NCI-H446 treated with DMSO at 0.1 percent for 48 hours (cell line): ENCODE measurements around the gene DTL.

ENCODE experiments used
- DNase-seq: peaks from one replicate; lab custom pipeline; 2025; lab: John Stamatoyannopoulos, UW

The DTL gene

DNA sequence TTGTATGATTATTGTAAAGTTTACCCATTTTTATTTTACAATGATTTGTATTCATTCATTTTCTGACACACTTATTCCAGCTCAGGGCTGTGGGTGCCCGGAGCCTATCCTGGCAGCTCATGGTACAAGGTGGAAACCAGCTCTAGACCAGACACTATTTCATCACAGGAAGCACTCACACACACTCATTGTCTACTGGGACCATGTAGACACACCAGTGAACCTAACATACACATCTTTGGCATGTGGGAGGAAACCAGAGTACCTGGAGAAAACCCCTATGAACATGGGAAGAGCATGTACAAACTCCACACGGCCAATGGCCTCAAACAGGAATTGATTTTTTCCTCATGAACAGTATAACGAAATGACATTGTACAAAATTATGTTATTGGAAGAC is 2.4 kb downstream of the DTL start:
- DNase-seq, result no peak

DNA sequence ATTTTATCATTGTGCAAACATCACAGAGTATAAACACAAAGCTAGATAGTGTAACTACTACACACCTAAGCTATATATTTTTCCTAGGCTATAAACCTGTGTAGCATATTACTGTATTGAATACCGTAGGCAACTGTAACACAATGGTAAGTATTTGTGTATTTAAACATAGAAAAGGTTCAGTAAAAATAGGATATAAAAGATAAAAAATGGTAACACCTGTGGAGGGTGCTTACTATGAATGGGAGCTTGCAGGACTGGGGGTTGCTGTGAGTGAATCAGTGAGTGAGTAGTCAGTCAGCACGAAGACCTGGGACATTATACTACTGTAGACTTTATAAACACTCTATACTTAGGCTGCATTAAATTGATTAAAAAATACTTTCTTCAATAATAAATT is 4.1 kb downstream of the DTL start:
- no peak for DNase-seq

DNA sequence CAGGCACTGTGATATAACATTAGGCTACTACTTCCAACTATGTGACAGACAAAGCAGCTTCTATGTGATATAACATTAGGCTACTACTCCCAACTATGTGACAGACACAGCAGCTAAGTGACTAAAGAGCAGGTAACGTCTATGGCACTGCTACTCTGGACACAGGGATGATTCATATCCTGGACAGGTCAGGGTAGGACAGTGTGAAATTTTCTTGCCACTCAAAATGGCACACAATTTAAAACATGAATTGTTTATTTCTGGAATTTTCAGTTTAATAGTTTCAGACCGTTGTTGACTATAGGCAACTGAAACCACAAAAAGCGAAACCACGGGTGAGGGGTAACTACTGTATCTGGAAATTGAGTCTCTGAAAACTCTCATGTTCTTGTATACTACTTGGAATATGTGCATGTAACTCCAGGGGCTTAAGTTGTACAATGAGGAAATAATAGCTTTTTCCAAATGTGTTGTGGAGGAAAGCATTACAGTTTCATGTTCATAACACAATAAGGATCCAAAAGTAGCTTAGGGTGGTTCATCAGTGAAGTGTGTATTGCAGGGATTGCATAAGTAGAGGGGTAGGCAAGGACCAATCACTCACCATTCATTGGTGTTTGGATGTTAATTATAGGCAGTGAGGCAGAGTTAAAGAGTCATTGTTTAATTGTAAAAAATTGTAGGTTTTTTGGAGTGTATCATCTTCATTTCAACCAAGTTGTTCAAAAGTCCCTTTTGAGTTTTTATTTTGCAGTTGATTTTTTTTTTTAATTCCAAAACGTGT is 5.3 kb downstream of the DTL start:
- no peak for DNase-seq

DNA sequence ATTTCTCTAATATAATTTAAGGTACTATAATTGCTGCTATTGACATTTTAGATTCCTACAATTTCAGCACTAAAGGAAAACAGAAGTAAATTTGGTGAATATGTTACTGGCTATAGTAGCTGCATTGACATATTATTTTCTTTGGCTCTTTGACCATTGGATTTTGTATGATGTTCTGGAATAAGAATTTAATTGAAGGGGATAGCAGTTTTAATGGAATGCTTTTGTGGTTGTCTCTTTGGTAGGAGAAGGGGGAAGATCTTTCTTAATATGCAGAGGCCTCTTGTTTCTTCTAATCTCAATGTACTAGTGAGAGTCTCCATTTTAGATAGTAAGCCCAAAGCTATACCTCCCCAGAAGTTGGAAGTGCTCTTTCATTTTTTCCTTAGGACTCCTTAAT is 6.9 kb downstream of the DTL start:
- DNase-seq, result no peak

DNA sequence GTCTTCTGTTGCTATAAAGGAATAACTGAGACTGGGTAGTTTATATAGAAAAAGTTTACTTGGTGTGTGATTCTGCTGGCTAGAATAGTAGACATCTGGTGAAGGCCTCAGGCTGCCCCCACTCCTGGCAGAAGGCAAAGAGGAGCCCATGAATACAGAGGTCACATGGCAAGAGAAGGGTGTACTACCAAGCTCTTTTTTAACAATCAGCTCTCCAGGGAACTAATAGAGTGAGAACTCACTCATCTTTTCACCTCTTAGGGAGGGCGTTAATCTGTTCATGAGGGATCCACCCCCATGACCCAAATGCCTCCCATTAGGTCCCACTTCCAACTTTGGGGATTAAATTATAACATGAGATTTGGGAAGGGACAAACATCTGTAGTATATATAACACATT is 9.3 kb downstream of the DTL start:
- no peak for DNase-seq

DNA sequence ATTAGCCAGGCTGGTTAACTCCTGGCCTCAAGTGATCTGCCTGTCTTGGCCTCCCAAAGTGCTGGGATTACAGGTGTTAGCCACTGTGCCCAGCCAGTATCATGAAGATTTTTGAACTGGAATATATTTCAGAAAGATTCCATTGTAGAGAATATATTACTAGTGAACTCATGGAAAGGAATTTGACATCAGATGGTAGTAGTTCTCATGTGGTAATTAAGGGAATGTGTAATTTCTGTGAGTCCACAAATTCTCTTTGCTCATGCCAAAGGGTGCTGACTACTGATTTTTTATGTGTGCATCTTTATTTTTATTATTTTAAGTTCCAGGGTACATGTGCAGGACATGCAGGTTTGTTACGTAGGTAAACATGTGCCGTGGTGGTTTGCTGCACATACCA is 10.4 kb downstream of the DTL start:
- no peak for DNase-seq

DNA sequence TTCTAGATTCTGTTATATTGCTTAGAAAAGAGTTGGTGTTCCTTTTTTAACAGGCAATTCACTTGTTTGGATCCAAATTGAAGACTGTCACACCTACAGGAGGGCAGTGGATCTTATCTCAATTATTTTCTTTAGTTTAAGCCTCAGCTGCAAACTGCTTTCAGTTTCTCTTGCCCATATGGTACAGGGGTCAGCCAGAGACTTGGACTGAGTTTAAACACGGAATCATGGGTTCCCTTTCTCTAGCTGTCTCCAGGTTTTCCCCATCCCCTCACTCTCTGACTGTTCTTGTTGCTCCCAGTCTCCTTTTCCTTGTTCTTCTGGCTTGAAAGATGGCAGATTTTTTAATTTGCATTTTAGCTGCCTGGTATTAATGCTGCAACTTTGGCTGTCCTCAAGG is 18.4 kb downstream of the DTL start:
- no peak for DNase-seq

DNA sequence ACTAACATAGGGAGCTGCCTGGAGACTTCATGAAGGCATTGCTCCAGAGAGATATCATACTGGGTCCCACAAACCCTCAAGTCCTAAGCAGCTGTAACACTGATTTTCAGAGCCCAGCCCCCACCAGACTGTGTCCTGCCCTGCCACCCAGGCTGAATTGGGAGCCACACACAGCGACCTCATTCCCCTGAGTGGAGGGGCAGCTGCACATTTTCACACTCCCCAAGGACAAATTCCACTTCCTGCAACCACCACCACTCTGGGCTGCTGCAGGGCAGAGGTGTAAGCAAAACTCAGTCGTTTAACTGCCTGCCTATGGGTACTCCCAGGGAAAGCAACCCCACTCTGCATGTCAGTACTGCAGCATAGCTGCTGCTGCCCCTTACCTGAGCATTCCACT is 19.8 kb downstream of the DTL start:
- no peak for DNase-seq

DNA sequence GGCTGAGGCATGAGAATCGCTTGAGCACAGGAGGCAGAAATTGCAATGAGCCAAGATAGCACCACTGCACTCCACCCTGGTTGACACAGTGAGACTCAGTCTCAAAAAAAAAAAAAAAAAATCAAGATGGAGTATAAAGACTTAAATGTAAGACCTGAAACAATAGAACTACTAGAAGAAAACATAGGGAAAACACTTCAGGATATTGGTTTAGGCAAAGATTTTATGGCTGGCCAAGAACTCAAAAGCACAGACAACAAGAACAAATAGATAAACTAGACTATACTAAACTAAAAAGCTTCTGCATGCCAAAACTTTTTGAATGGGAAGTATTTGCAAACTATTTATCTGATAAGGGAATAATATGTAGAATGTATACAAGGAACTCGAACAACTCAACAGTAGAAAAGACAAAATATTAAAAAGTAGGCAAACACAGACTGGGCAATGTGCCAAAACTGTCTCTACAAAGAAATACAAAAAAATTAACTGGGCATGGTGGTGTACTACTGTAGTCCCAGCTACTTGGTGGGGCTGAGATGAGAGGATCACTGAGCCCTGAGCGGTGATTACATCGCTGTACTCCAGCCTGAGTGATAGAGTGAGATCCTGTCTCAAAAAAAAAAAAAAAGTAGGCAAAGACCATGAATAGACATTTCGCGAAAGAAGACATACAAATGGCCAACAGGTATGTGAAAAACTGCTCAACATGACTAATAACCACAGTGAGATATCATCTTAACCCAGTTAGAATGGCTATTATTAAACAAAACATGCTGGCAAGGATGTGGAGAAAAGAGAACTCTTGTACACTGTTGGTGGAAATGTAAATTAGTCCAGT is 25.3 kb downstream of the DTL start:
- DNase-seq, result no peak

DNA sequence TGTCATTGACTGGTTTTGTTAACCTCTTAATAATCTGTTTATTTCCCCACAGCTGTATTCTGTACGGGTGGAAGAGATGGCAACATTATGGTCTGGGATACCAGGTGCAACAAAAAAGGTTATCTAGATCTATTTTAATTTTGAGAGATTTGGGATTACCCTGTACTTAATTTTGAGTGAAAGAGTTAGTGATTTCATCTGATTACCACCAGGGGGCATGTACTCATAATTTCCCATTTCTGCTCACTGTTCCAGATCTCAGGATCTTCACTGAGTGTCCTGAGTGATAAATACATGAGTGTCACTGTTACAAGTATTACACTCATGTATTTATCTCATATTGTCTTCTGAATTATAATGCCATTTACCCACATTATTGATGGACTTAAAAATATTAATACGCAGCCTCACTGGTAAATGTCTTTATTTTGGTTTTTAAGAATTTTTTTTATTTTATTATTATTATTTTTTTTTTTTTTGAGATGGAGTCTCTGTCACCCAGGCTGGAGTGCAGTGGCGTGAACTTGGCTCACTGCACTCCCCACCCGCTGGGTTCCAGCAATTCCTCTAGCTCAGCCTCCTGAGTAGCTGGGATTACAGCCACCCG is 27.4 kb downstream of the DTL start:
- peak; percentile 65 for DNase-seq

DNA sequence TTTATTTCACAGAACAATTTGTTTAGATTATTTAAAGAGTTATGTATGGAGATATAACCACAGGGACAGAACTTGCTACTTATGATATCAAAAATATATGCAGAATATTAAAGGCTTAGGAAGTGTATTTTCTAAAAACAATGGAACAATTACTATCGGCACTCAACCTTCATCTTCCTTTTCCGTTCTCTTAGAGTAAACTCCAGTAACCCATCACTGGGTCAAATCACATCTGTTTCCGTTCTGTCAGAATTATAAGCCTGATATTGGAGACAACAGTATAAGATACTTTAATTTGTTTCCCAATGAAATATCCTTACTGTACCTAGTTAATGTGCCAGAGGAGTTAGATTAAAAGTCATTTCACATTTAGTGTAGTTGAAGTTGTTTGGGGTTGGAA is 32.2 kb downstream of the DTL start:
- DNase-seq, result no peak

DNA sequence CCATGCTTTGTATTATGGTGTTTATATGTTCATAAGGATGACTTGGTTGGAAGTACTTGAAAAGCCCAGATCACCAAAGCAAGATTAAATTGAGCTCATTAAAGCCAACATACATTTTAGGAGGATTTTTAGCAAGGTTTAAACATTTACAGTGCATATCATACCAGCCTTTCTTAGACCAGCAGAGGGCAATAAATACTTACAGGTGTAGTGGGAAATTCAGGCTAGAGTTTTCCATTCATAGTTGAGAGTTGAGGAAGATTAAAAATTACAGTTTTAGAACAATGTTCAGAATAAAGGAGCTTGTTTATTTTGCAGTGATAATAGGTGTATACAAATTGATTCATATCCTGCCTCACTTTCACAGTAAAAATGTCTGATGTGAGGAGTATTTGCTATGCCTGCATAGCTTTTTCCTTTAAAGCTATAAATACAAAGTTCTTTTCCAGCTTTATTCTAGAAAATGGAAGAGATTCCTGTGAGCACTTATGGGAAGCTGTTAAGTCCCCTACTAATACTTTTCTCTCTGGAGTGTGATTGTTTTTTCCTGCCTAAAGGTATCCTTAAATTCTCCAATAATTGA is 35.3 kb downstream of the DTL start:
- no peak for DNase-seq

DNA sequence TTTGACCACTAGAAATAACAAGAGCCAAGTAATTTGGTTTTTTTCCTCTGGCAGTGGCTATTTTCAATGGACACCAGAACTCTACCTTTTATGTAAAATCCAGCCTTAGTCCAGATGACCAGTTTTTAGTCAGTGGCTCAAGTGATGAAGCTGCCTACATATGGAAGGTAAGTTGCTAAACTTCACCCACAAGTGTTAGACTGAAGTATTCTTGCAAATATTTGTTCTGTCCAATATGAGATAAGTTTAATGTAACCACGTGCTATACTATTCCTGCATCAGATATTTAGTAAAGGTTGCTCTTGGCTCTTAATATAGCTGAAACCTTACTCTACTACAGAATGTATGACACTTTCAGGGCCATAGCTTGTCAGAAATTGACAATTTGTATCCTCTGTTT is 36.5 kb downstream of the DTL start:
- DNase-seq, result no peak

DNA sequence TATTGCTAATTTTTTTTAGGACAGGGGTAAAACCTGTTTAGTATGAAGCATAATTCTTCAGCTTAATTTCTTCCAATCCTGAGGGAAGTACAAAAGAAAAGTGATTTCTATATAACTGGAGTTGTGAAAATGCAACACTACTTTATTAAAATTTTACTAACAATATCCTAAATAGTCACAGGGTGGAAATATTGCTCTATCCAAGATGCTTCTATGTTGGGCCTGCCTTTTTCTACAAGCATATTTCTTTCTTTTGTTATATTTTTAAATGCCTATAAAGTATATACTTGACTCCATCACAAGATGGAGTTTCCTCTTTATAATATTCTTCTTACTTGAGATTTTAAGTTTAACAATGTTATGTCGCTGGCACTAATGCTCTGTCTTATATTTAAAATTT is 37.9 kb downstream of the DTL start:
- no peak for DNase-seq

DNA sequence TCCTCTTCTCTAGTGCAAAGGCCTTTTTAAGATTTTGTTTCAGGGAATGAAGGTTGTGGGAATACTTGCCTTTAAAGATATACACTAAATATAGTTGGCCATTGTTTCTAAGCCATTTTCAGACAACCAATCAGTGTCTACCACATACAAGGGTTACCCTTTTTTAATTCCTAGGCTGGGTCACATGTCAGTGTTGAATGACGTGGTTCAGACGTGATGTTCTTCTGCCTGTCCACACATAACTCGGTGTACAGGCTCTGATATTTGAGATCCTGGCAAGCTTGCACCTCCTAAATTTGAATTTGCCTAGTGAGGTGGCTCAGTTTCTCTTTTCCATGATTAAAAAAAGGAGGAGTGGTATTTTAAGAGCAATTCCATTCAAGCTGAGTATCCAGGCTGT is 38.8 kb downstream of the DTL start:
- DNase-seq, result no peak

DNA sequence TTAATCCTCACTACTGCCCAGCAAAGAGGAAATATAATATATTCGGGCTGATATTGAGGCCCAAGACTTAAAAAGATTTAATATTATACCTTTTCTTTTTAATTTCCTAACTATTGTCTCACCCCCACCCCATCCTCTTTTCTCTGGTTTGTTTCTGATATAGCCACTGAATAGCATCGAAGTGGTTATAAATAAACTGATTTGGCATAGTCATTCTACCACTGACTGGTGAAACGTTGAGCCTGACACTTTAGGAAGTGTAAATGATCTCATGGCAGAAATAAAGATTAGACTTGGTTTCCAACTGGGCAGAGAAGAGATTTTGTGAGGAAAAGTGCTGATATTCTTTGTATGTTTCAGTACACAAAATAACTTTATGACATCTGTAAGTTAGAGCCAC is 39.3 kb downstream of the DTL start:
- no peak for DNase-seq

DNA sequence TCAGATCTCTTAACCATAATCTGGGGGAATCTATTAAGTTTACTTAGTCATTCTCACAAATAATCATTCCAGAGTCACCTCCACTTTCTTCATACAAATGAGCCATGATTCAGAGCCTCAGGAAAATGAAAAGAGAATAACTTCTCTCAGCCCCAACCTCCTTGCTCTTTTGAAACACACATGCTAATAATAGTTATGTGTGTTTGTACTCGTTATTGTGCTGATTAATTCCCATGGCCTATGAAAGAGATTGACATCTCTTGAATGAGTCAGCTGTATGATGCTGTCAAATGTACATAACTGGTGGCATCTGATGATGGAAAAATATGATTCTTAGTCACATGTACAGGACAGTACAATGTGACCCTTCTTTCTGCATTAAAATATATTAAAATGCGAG is 41.5 kb downstream of the DTL start:
- no peak for DNase-seq

DNA sequence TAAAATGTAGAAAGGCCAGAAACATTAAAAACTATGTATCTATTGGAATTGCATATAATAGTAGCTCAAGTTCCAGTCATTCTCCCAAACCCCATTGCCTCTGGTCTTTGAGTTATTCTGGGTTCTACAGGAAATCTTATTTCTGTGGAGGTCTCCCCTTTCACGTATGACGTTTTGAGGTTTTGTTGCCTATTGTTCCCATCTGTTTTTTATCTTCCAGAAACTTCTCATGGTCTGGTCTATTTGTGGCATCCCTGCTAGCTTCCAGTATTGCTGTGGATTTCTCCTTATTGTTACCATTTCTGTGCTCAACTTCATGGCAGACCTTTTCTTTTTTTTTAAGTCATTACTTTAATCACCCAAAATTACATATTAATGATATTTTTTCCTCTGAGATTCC is 43.3 kb downstream of the DTL start:
- DNase-seq, result no peak

DNA sequence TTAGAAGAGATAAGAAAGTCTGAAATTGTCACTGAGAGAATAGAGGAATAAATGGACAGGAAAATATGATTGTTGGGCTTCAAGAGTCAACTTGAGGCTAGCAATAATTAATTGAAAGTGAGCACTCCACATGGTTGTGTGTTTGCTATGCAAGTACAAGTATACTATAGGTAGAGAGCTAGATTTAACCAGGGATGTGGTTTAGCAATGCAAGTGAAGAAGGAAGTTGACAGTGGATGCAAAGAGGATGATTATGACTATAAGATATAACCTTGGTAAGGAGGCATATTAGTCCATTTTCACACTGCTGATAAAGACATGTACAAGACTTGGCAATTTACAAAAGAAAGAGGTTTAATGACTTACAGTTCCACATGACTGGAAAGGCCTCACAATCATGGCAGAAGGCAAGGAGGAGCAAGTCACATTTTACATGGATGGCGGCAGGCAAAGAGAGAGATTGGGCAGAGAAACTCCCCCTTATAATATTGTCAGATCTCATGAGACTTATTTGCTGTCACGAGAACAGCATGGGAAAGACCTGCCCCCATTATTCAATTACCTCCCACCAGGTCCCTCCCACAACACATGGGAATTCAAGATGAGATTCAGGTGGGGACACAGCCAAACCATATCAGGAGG is 47.3 kb downstream of the DTL start:
- no peak for DNase-seq

DNA sequence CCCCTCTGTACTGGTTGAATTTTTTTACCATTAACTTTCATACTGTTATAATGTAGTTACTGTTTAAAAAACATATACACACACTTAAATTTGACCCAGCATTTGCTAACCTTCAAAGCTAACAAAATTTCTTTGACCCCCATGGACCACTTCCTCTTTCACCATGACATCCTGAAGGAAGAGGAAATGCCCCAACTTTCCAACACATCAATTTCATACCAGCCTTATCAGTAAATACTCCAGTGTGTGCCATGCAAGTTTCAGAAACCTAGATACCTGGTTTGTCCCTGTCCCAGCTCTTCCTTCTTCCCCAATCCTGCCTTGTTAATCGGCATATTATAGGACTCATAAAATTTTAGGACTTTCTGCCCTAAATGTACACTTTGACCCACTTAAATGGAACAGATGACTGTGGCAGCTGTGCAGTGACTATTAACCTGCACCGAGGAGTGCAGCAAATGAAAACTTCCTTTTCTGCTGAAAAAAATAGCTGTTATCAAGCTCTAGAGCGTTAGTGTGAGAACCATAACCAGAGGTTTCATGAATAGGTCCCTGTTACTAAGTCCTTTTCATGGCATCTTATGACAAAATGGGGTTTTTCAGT is 54.1 kb downstream of the DTL start:
- no peak for DNase-seq

DNA sequence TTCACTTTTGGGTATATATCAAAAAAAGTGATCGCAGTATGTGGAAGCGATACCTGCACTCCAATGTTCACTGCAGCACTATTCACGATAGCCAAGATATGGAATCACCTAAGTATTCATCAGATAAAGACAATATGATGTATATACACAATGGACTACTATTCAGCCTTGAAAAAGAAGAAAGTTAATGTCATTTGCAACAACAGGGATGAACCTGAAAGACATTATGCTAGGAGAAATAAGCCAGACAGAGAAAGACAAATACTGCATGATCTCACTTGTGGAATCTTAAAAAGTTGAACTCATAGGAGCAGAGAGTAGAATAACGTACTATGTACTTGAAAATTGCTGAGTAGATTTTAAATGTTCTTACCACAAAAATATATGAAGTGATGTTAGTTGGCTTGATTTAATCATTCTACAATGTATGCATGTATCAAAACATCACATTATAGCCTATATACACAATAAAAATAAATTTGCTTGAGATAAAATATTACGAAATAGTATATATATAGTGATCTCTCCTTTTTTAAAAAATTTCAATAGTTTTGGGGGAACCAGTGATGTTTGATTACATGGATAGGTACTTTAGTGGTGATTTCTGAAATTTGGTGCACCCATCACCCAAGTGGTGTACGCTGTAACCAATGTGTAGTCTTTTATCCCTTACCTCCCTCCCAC is 56.0 kb downstream of the DTL start:
- no peak for DNase-seq
